NT2/D1 (cell line): ENCODE data around the gene PGBD5.
"Not testable (repeated sequence)": the region's sequence is repeated elsewhere in the genome, so short reads cannot be mapped to it uniquely, and the experiment has no call there.

Source experiments
- DNase-seq: peaks from one replicate; pipeline ENCODE4 v3.0.0-alpha.2; 2011; ENCODE audit warnings: low read depth, low spot score
- H3K27me3 ChIP-seq: 2 replicates; pipeline ENCODE4 v1.6.0; 2011; ENCODE audit warnings: mild to moderate bottlenecking; ENCODE audit not compliant: insufficient read length, insufficient read depth
- H3K36me3 ChIP-seq: 2 replicates; pipeline ENCODE4 v1.6.1; 2011; ENCODE audit warnings: mild to moderate bottlenecking, low read length, mixed read lengths; ENCODE audit not compliant: insufficient read depth, insufficient read length
- H3K4me1 ChIP-seq: 2 replicates; pipeline ENCODE4 v1.5.1; 2011; ENCODE audit not compliant: insufficient read depth, insufficient read length
- H3K4me3 ChIP-seq: 2 replicates; pipeline ENCODE4 v1.5.1; 2011; ENCODE audit warnings: low read depth; ENCODE audit not compliant: insufficient read length
- H3K9ac ChIP-seq: 2 replicates; pipeline ENCODE4 v1.6.0; 2011; ENCODE audit warnings: low read depth; ENCODE audit not compliant: insufficient read length
- H3K9me3 ChIP-seq: 2 replicates; pipeline ENCODE4 v1.5.1; 2011; ENCODE audit warnings: mild to moderate bottlenecking, low read length; ENCODE audit not compliant: insufficient read depth
- SUZ12 ChIP-seq: IDR thresholded peaks from 2 replicates; pipeline ENCODE4 v1.6.1; 2011; ENCODE audit not compliant: insufficient read length, insufficient read depth; ENCODE audit errors: extremely low read depth
- YY1 ChIP-seq: IDR thresholded peaks from 2 replicates; pipeline ENCODE4 v1.6.1; 2011; ENCODE audit not compliant: insufficient read length, insufficient read depth
- ZNF274 ChIP-seq: IDR thresholded peaks from 2 replicates; pipeline ENCODE4 v1.6.1; 2011; ENCODE audit warnings: mild to moderate bottlenecking, low read depth, low read length

The PGBD5 gene

DNA sequence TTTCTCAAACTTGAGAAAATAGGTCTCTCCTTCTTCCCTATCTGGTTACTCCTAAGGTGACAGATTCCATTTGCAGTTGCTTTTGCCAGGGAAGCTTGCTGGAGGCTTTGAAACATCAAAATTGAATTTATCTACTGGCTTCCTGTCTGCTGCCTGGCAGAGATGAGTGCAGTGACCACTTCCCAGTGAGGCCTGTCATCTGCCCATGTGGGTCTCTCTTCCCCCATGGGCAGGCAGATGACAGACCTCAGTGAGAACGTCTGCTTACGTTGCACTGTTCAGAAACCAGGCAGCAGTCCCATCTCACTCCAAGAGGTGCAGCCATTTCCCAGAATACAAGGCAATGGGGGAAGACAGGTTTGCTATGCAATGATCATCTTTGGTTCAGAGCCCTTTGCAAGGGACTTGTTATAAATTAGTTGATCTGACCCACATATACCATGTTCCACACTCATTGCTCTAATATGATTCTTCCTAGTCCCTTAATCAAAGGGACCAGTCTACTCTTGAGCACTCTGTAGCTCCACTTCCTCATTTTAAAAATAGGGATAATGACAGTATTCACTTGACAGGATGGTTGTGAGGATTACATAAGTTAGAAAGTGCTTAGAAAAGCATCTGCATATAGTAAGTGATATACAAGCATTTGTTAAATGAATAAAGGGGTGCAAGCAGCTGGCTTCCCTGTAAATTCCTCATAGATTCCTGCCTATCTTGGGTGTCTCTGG lies 10.6 kb downstream of the PGBD5 start:
- H3K9ac ChIP-seq, result no peak overlapping the region
- no peak for TF ChIP-seq SUZ12
- no peak for TF ChIP-seq YY1
- TF ChIP-seq ZNF274, result no peak
- H3K36me3 ChIP-seq, result no peaks in the 10 kb centered on the region
- no peak overlapping the region for H3K4me3 ChIP-seq
- H3K27me3 ChIP-seq, result no peaks in the 10 kb centered on the region
- H3K9me3 ChIP-seq, result no peaks in the 10 kb centered on the region
- no peak for DNase-seq
- H3K4me1 ChIP-seq, result no peaks in the 10 kb centered on the region

DNA sequence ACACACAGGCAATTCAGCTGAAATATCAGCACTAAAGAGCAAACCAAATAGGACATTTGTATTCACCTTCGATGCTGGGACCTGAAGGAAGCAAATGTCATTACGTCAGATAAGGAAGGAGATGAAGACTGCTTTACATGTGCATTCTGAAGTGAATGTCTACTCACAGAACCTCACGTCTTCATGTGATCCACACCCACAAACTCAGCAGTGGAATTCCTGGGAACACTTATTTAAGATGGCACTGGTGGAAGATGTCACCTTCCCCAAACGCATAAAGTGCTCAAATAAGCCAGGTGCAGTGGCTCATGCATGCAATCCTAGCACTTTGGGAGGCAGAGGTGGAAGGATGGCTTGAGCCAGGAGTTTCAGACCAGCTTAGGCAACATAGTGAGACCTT lies 11.4 kb downstream of the PGBD5 start:
- TF ChIP-seq YY1, result no peak
- TF ChIP-seq ZNF274, result no peak
- no peak for TF ChIP-seq SUZ12
- Histone ChIP-seq H3K9ac (no peak overlapping the region), H3K27me3 (no peaks in the 10 kb centered on the region), H3K9me3 (no peaks in the 10 kb centered on the region), H3K36me3 (no peaks in the 10 kb centered on the region), H3K4me3 (no peak overlapping the region), H3K4me1 (no peaks in the 10 kb centered on the region)
- no peak for DNase-seq

DNA sequence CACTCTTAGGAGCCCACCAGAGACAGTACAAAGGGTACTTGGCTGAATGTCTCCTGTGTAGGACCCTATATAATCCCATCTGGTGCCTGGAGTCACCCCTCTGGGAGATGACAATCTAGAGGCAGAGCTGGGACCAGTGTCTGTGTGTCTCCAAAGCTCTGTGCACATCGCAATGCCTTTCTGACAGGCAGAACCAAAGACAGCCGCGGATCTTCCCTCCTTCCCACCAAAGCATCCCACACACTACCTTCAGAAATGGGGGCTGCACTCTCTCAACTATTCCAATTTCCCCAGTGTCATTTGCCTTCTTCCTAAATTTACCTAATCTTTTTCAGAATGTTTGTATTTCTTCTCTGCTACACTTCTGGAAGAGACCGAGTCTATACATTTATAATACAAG lies 12.0 kb downstream of the PGBD5 start:
- H3K4me3 ChIP-seq, result no peak overlapping the region
- no peak overlapping the region for H3K9ac ChIP-seq
- no peaks in the 10 kb centered on the region for H3K9me3 ChIP-seq
- H3K27me3 ChIP-seq, result no peaks in the 10 kb centered on the region
- TF ChIP-seq YY1 (no peak), ZNF274 (no peak), SUZ12 (no peak)
- H3K4me1 ChIP-seq, result no peaks in the 10 kb centered on the region
- DNase-seq, result no peak
- H3K36me3 ChIP-seq, result no peaks in the 10 kb centered on the region

DNA sequence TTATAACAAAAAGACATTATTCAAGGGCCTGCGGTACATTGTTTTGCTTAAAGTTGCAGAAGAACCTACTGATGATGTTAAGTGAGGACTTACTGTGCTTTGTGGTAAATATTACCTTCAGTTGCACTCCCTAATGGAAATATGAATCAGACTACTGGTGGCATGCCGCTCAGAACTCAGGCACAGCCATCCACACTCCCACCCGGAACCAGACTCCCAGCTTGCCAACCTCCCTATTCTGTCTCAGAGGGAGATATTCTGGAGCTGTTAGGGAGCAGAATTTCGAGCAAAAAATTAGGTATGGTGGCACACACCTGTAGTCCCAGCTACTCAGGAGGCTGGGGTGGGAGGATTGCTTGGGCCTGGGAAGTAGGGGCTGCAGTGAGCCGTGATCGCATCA lies 13.1 kb downstream of the PGBD5 start:
- TF ChIP-seq SUZ12, result no peak
- no peak for TF ChIP-seq ZNF274
- TF ChIP-seq YY1, result no peak
- no peaks in the 10 kb centered on the region for H3K36me3 ChIP-seq
- no peaks in the 10 kb centered on the region for H3K27me3 ChIP-seq
- no peaks in the 10 kb centered on the region for H3K4me1 ChIP-seq
- H3K4me3 ChIP-seq, result no peak overlapping the region
- no peak overlapping the region for H3K9ac ChIP-seq
- no peaks in the 10 kb centered on the region for H3K9me3 ChIP-seq
- DNase-seq, result no peak

DNA sequence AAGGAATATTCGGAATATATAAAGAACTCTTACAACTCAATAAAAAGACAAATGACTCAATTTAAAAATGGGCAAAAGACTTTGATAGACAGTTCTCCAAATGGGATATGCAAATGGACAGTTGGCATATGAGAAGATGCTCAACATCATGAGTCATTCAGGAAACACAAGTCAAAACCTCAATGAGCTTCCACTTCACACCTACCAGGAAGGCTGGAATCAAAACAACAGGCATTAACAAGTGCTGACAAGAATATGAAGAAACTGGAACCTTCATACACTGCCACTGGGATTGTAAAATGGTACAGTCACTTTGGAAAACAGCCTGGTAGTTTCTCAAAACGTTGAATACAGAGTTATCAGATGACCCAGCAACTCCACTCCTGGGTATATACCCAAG lies 17.2 kb downstream of the PGBD5 start:
- TF ChIP-seq SUZ12 (no peak), YY1 (no peak), ZNF274 (no peak)
- Histone ChIP-seq H3K9me3 (no peaks in the 10 kb centered on the region), H3K4me1 (no peaks in the 10 kb centered on the region), H3K4me3 (no peak overlapping the region), H3K9ac (no peak overlapping the region), H3K36me3 (no peaks in the 10 kb centered on the region), H3K27me3 (no peaks in the 10 kb centered on the region)
- no peak for DNase-seq

DNA sequence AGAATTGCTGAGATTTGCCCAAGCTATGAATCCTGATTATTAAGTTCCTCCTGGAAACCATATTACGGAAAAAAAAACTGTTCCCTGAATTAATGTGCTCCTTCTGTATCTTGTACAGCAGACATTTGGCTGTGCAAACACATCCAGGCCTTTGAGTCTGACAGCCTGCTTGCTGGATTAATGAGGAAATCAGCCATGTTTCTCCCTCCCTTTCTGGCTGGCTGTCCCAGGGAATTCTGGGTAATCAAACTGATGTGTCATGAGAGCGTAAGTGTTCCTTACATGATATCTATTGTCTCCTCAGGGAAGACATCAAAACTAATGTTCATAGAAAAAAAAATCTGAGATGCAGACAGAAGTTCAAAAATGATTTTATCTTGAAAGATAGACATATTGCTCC lies 18.8 kb downstream of the PGBD5 start:
- Histone ChIP-seq H3K27me3 (no peaks in the 10 kb centered on the region), H3K4me1 (no peaks in the 10 kb centered on the region), H3K9me3 (no peaks in the 10 kb centered on the region), H3K4me3 (no peak overlapping the region), H3K9ac (no peak overlapping the region), H3K36me3 (no peaks in the 10 kb centered on the region)
- no peak for DNase-seq
- TF ChIP-seq YY1, result no peak
- no peak for TF ChIP-seq SUZ12
- TF ChIP-seq ZNF274, result no peak

DNA sequence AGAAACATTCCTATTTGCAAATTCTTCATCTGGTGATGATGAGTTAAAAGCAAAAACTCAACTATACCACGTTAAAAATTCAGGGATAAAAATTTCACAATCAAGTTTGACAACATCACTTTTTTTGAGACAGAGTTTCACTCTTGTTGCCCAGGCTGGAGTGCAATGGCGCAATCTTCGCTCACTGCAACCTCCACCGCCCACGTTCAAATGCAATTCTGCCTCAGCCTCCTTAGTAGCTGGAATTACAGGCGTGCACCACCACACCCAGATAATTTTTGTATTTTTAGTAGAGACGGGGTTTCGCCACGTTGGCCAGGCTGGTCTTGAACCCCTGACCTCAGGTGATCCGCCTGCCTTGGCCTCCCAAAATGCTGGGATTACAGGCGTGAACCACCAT lies 19.4 kb downstream of the PGBD5 start:
- H3K4me3 ChIP-seq, H3K27me3 ChIP-seq, H3K4me1 ChIP-seq, H3K9ac ChIP-seq, H3K9me3 ChIP-seq, H3K36me3 ChIP-seq, DNase-seq: not testable (repeated sequence)

DNA sequence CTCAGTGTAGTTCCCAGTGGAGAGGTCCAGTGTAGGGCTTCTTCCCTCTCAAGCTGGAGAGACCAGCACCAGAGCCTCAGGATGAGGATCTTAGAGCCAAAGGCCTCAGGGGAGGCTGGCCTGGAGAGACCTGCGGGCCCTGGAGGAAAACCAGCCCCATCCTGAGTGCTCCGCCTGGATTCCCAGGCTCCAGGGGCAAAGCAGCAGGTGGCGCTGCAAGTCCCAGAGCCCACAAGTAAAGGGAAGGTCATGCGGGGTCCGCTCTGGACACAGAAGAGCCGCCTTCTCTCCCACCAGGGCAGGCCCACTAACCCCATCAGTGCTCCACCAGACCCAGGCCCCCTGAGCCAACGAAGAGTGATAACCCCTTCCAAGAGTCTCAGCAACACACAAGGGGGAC lies 22.7 kb downstream of the PGBD5 start:
- no peak for TF ChIP-seq SUZ12
- no peak for TF ChIP-seq ZNF274
- no peak for TF ChIP-seq YY1
- Histone ChIP-seq H3K27me3 (no peaks in the 10 kb centered on the region), H3K9me3 (no peaks in the 10 kb centered on the region), H3K36me3 (no peaks in the 10 kb centered on the region), H3K4me3 (no peak overlapping the region), H3K4me1 (peaks cover 5% of the 10 kb centered on the region), H3K9ac (no peak overlapping the region)
- no peak for DNase-seq
